Caco-2 (cell line): ENCODE results near the gene C3orf33. TPM values are rescaled to one million over a fixed set of nuclear protein-coding genes. Genes with fewer than 3 reads are reported as not detected.

Source experiments
- BruUV-seq: library from RNA; stranded (reverse); fragments of 400-500 nt; replicated peaks from 2 replicates; lab custom pipeline; 2021; lab: Mats Ljungman, UMichigan
- CTCF ChIA-PET: fragments of 300-600 bp; sonication (Branson Sonifier 250); formaldehyde crosslinking; loops from one replicate; lab custom pipeline; 2022; ENCODE audit warnings: antibody characterized with exemption; lab: Charles Lee
- POLR2A ChIA-PET: fragments of 300-600 bp; sonication (Branson Sonifier 250); formaldehyde crosslinking; loops from one replicate; lab custom pipeline; 2022; ENCODE audit warnings: antibody characterized with exemption; lab: Charles Lee
- DNase-seq, 2 experiments: peaks; one replicate each; pipeline versions ENCODE4 v3.0.0 to v3.0.0-alpha.2; 2020 to 2022
- H3K27me3 ChIP-seq: replicated peaks from 2 replicates; pipeline ENCODE4 v1.6.0; 2011; ENCODE audit warnings: low read length; ENCODE audit not compliant: control insufficient read depth, insufficient read depth
- H3K36me3 ChIP-seq: 2 replicates; pipeline ENCODE4 v1.5.1; 2011; ENCODE audit warnings: low read length; ENCODE audit not compliant: control insufficient read depth, insufficient read depth
- H3K4me1 ChIP-seq: fragments of 250-450 bp; sonication (Bioruptor Pico); 2 replicates; pipeline ENCODE4 v1.5.1; 2020; ENCODE audit warnings: mild to moderate bottlenecking
- H3K4me3 ChIP-seq: 2 replicates; pipeline ENCODE4 v1.5.1; 2011; ENCODE audit warnings: low read depth, mild to moderate bottlenecking, control low read depth, low read length
- H3K9me3 ChIP-seq: fragments of 250-450 bp; sonication (Bioruptor Pico); 2 replicates; pipeline ENCODE4 v1.5.1; 2020; ENCODE audit warnings: mild to moderate bottlenecking, moderate library complexity
- H3K27ac Mint-ChIP-seq: one replicate; pipeline ENCODE4 v1.8.0; 2022; ENCODE audit warnings: mixed read lengths; ENCODE audit not compliant: unreplicated experiment
- H3K27me3 Mint-ChIP-seq: one replicate; pipeline ENCODE4 v1.8.0; 2022; ENCODE audit warnings: mixed read lengths; ENCODE audit not compliant: insufficient read depth, unreplicated experiment
- H3K36me3 Mint-ChIP-seq: one replicate; pipeline ENCODE4 v1.8.0; 2022; ENCODE audit warnings: mild to moderate bottlenecking, mixed read lengths; ENCODE audit not compliant: insufficient read depth, unreplicated experiment
- H3K4me1 Mint-ChIP-seq: one replicate; pipeline ENCODE4 v1.8.0; 2022; ENCODE audit warnings: low read depth, mixed read lengths; ENCODE audit not compliant: unreplicated experiment
- H3K4me3 Mint-ChIP-seq: one replicate; pipeline ENCODE4 v1.8.0; 2022; ENCODE audit warnings: mild to moderate bottlenecking, moderate library complexity, mixed read lengths; ENCODE audit not compliant: unreplicated experiment
- H3K9me3 Mint-ChIP-seq: one replicate; pipeline ENCODE4 v1.8.0; 2022; ENCODE audit warnings: mixed read lengths; ENCODE audit not compliant: unreplicated experiment
- CTCF ChIP-seq, 2 experiments: fragments of 200-600 bp in 1 of 2; IDR thresholded peaks; 1 replicate in 1 of 2; 2 replicates in 1 of 2; pipeline versions ENCODE4 v1.5.1 to v1.8.0; 2011 to 2022; ENCODE audit warnings: antibody characterized with exemption in 1 of 2, control low read depth in 1 of 2, inconsistent platforms in 1 of 2, low read depth in 1 of 2, low read length in 1 of 2, mild to moderate bottlenecking in 1 of 2, moderate library complexity in 1 of 2; ENCODE audit not compliant: insufficient read depth in 1 of 2, severe bottlenecking in 1 of 2, unreplicated experiment in 1 of 2
- intact Hi-C: fragments of 100-400 bp; cut with micrococcal nuclease; formaldehyde crosslinking; loops from one replicate; pipeline ENCODE4 v1.10.0; 2022; ENCODE audit not compliant: unreplicated experiment
- total RNA-seq: library from RNA; stranded (reverse); gene quantifications from 2 replicates; pipeline ENCODE4 v1.2.3, GENCODE V29; 2022

C3orf33 gene
- total RNA-seq, 1 experiment from 2014 or later, result 5.4 TPM

DNA sequence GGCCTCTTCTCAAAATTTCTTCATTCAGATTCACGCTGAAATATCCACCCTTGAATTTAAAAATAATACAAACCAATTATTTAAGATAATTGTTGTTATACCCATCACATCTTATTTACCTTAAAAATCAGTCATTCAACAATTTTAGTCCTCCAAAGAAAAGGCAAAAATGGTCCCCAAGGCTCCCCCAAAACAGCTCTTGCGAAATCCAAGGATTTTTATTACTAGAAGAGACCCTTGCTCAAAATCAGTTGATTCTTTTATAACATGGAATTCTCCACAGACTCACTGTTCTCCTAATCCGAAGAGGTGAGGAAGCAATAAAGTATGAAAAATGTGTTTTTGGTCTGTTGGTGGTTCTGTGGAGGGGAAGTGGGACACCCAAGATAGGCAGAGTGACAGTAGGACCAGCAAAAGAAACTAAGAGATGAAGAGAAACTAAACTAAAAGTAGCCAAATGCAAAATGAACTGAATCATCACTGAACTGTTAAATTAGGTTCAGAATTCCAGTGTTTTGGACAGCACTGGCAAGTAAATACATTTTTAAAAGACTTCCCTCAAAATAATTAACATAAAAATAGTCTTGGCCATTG is 42.1 kb downstream of the C3orf33 start:
- TF ChIP-seq CTCF (IDR thresholded peaks at IDR 0.05; ENCODE audit: insufficient read depth in 1 of 2, low read depth in 1 of 2, low read length in 1 of 2, severe bottlenecking in 1 of 2, unreplicated experiment in 1 of 2), result no peak
- Histone ChIP-seq H3K4me3 (no peak overlapping the region), H3K27me3 (no peaks in the 10 kb centered on the region), H3K36me3 (no peaks in the 10 kb centered on the region), H3K4me1 (no peaks in the 10 kb centered on the region), H3K9me3 (no peaks in the 10 kb centered on the region)
- Mint-ChIP-seq H3K4me1 (no peaks in the 10 kb centered on the region), H3K36me3 (no peaks in the 10 kb centered on the region), H3K27ac (no peak overlapping the region), H3K27me3 (no peaks in the 10 kb centered on the region), H3K4me3 (no peak overlapping the region), H3K9me3 (no peaks in the 10 kb centered on the region)
- intact Hi-C loops, result no loop called here
- no TSS peak for BruUV-seq
- ChIA-PET CTCF (no interaction called here), POLR2A (no interaction called here)
- DNase-seq, result no peak

DNA sequence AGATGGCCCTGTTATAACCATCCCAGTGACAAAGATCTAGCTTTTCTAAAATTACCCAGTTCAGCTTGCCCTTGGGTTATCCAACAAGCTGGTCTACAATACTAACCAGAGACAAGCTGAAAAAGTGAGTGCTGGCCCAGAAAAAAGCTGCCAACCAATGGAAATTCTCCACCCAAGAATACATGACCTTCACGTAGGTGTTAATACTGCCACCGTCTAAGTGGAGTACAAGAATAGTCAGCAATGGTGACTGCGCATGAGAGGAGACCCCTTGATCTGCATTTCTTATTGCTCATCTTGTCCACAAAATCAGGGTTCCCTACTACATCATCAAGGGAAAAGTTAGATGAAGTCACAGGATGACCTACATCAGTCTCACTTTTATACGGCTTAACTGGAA is 45.4 kb downstream of the C3orf33 start:
- no peaks in the 10 kb centered on the region for H3K4me1 Mint-ChIP-seq
- Histone ChIP-seq H3K4me1 (no peaks in the 10 kb centered on the region), H3K36me3 (no peaks in the 10 kb centered on the region), H3K9me3 (no peaks in the 10 kb centered on the region), H3K27me3 (no peaks in the 10 kb centered on the region), H3K4me3 (no peak overlapping the region)
- no peak for TF ChIP-seq CTCF (IDR thresholded peaks at IDR 0.05; ENCODE audit: insufficient read depth in 1 of 2, low read depth in 1 of 2, low read length in 1 of 2, severe bottlenecking in 1 of 2, unreplicated experiment in 1 of 2)
- no peaks in the 10 kb centered on the region for H3K27me3 Mint-ChIP-seq
- intact Hi-C loops, result no loop called here
- H3K36me3 Mint-ChIP-seq, result no peaks in the 10 kb centered on the region
- ChIA-PET POLR2A (no interaction called here), CTCF (no interaction called here)
- H3K4me3 Mint-ChIP-seq, result no peak overlapping the region
- no peak for DNase-seq
- BruUV-seq, result no TSS peak
- H3K9me3 Mint-ChIP-seq, result no peaks in the 10 kb centered on the region
- H3K27ac Mint-ChIP-seq, result no peak overlapping the region

- no peaks in the 10 kb centered on the region for H3K27me3 ChIP-seq
- no peaks in the 10 kb centered on the region for H3K36me3 ChIP-seq
- no peaks in the 10 kb centered on the region for H3K36me3 Mint-ChIP-seq
- no peaks in the 10 kb centered on the region for H3K27me3 Mint-ChIP-seq
- H3K4me3 ChIP-seq, result no peak overlapping the region
- no TSS peak for BruUV-seq
- H3K4me1 Mint-ChIP-seq, result no peaks in the 10 kb centered on the region
- intact Hi-C loops, result no loop called here
- H3K9me3 Mint-ChIP-seq, result no peaks in the 10 kb centered on the region
- no peak overlapping the region for H3K4me3 Mint-ChIP-seq
- no peak for TF ChIP-seq CTCF (IDR thresholded peaks at IDR 0.05; ENCODE audit: insufficient read depth in 1 of 2, low read depth in 1 of 2, low read length in 1 of 2, severe bottlenecking in 1 of 2, unreplicated experiment in 1 of 2)
- CTCF ChIA-PET, result no interaction called here
- no peaks in the 10 kb centered on the region for H3K4me1 ChIP-seq
- no peak overlapping the region for H3K27ac Mint-ChIP-seq
- no peak for DNase-seq
- POLR2A ChIA-PET, result no interaction called here
- H3K9me3 ChIP-seq, result no peaks in the 10 kb centered on the region
These were observed 48.5 kb downstream of the C3orf33 start for GRCh38 chr3:155757577-155757976.
